ENCODE data around the gene ZFPM1. TPM values are rescaled to one million over a fixed set of nuclear protein-coding genes. Genes with fewer than 3 reads are reported as not detected.

The ZFPM1 gene
- total and polyA plus RNA-seq, 4 donors = 0.19 to 12.8 (median 5.3) TPM

- H3K4me3 ChIP-seq (ENCODE audit: low read depth in 1 of 3, low read length in 3 of 3) = no peak overlapping the region
- WGBS = 69% methylated on average over 7 of the region's 7 CpGs
- H3K36me3 ChIP-seq (ENCODE audit: control insufficient read depth in 4 of 4, insufficient read depth in 3 of 4, low read depth in 1 of 4, low read length in 3 of 4) = no peaks in the 10 kb centered on the region
- no peak overlapping the region for H3K9ac ChIP-seq (ENCODE audit: low read depth in 1 of 2, low read length in 2 of 2)
- TF ChIP-seq SP1 (IDR thresholded peaks at IDR 0.05) (no peak), GABPA (IDR thresholded peaks at IDR 0.05 in 1 of 2, conservative IDR thresholded peaks at IDR 0.05 in 1 of 2) (no peak), JUND (IDR thresholded peaks at IDR 0.05) (no peak), RXRA (IDR thresholded peaks at IDR 0.05) (no peak), HNF4A (conservative IDR thresholded peaks at IDR 0.05) (no peak), FOXA2 (IDR thresholded peaks at IDR 0.05) (no peak), ZBTB33 (IDR thresholded peaks at IDR 0.05) (no peak)
- no peak overlapping the region for H3K27ac ChIP-seq (ENCODE audit: low read depth in 1 of 2, low read length in 2 of 2)
- peaks cover 7 to 12% (median 8%) of the 10 kb centered on the region in 4 donors for H3K9me3 ChIP-seq (ENCODE audit: control insufficient read depth in 4 of 4, low read length in 3 of 4)
- DNase-seq (ENCODE audit: low spot score) = no peak
- H3K27me3 ChIP-seq (ENCODE audit: control insufficient read depth in 4 of 4, insufficient read depth in 4 of 4, low read length in 3 of 4) = peaks cover 0 to 1% (median 0%) of the 10 kb centered on the region in 4 donors
- no peaks in the 10 kb centered on the region for H3K4me1 ChIP-seq (ENCODE audit: control insufficient read depth in 4 of 4, insufficient read depth in 4 of 4, low read length in 3 of 4)
Measured at GRCh38 chr16:88545781-88546180, 92.7 kb downstream of the ZFPM1 start.

DNA sequence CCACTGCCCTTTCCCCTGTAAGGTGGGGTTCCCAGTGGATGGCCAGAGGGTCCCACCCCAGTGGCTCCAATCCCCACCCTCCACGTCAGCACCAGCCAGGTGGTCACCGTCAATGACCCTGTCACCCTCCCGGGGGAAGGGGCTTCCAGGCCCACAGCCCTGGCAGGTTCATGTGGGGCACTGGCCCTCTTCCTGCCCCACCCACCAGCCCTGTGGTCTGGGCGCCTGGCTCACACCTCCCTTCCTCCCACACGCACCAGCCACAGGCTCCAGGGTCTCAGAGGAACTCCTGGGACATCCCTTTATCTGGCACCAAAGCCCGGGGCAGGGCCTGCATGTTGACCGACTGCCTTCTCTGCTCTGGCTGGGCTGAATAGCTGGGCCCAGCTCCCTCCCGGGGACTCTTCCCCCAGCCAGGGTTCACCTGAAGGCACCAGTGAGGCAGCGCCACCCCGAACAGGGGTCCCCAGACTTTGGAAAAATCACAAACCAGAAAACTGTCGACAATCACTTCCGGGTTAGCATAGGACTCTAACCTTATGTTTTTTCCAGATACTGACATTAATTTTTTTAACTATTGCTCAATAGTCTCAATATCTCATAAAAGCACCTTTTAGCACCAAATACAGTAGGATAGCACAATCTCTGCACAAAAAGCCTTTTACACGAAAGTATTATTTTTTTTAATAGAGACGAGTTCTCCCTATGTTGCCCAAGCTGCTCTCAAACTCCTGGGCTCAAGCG is 95.2 kb downstream of the ZFPM1 start:
- H3K9ac ChIP-seq (ENCODE audit: low read depth in 1 of 2, low read length in 2 of 2) = no peak overlapping the region
- no peak for DNase-seq (ENCODE audit: low spot score)
- H3K4me3 ChIP-seq (ENCODE audit: low read depth in 1 of 3, low read length in 3 of 3) = no peak overlapping the region
- H3K27me3 ChIP-seq (ENCODE audit: control insufficient read depth in 4 of 4, insufficient read depth in 4 of 4, low read length in 3 of 4) = peaks cover 0 to 1% (median 0%) of the 10 kb centered on the region in 4 donors
- peaks cover 0 to 3% (median 2%) of the 10 kb centered on the region in 4 donors for H3K9me3 ChIP-seq (ENCODE audit: control insufficient read depth in 4 of 4, low read length in 3 of 4)
- H3K27ac ChIP-seq (ENCODE audit: low read depth in 1 of 2, low read length in 2 of 2) = no peak overlapping the region
- TF ChIP-seq YY1 (IDR thresholded peaks at IDR 0.05) (no peak), ATF3 (IDR thresholded peaks at IDR 0.05) (no peak), NR2F2 (IDR thresholded peaks at IDR 0.05) (no peak), JUND (IDR thresholded peaks at IDR 0.05) (no peak), RXRA (IDR thresholded peaks at IDR 0.05) (no peak), GABPA (IDR thresholded peaks at IDR 0.05 in 1 of 2, conservative IDR thresholded peaks at IDR 0.05 in 1 of 2) (no peak), MAX (IDR thresholded peaks at IDR 0.05) (no peak), ZBTB33 (IDR thresholded peaks at IDR 0.05) (no peak), CTCF (IDR thresholded peaks at IDR 0.05; ENCODE audit: low read depth, low read length, missing input control) (no peak), FOXA1 (IDR thresholded peaks at IDR 0.05) (no peak), HNF4A (conservative IDR thresholded peaks at IDR 0.05) (no peak), TAF1 (conservative IDR thresholded peaks at IDR 0.05) (no peak), HNF4G (IDR thresholded peaks at IDR 0.05) (no peak), FOXA2 (IDR thresholded peaks at IDR 0.05) (no peak)
- H3K36me3 ChIP-seq (ENCODE audit: control insufficient read depth in 4 of 4, insufficient read depth in 3 of 4, low read depth in 1 of 4, low read length in 3 of 4) = no peaks in the 10 kb centered on the region
- H3K4me1 ChIP-seq (ENCODE audit: control insufficient read depth in 4 of 4, insufficient read depth in 4 of 4, low read length in 3 of 4) = no peaks in the 10 kb centered on the region
- 69% methylated on average over 15 of the region's 15 CpGs for WGBS

All from liver (tissue), 9 donors.